ENCODE results near the gene NUP210L. TPM values are rescaled to one million over a fixed set of nuclear protein-coding genes. Genes with fewer than 3 reads are reported as not detected.

NUP210L gene
- total and polyA plus RNA-seq, 2 experiments from 2014 or later = 0.10 TPM; not detected in 1

DNA sequence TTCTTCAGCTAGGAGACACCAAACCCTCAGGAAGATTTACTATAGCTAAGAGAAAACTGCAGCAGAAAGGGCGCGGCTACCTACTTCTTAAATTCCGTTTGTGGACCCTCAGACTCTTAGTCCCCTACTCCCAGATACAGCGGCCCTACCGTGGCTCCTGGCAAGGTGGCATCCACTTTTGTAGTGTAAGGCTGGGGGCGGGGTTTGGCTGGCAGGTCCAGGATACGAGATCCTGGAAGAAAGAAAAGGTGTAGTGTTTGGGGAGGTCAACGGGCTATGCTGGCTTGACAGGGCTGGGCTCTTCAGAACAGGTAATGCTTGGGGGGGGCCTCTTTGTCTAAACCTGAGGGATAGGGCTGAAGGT, 186.9 kb downstream of the NUP210L start:
- H3F3A ChIP-seq (replicated peaks; ENCODE audit: low read depth) = peaks cover 27% of the 10 kb centered on the region; the same call in 1 of the 2 replicates
- peaks cover 4% of the 10 kb centered on the region; the same call in 1 of the 3 replicates for H3K9me3 Mint-ChIP-seq
- peaks cover 28% of the 10 kb centered on the region for H3K4me1 ChIP-seq (ENCODE audit: insufficient read depth)
- no peaks in the 10 kb centered on the region for H3K27me3 ChIP-seq (ENCODE audit: insufficient read depth)
- peaks cover 21% of the 10 kb centered on the region for H3K4me1 Mint-ChIP-seq
- ATAC-seq (peak; percentile 3), DNase-seq (ENCODE audit: low spot score) (peak; percentile 79)
- no peaks in the 10 kb centered on the region; the same call in 1 of the 2 replicates for H3K36me3 ChIP-seq (ENCODE audit: insufficient read depth)
- peak overlapping the region; percentile 81 for H3K4me3 Mint-ChIP-seq
- peaks cover 28% of the 10 kb centered on the region for H3K79me2 ChIP-seq (replicated peaks; ENCODE audit: insufficient read depth)
- peaks cover 35% of the 10 kb centered on the region for H3K36me3 Mint-ChIP-seq (ENCODE audit: low read depth)
- no peaks in the 10 kb centered on the region for H4K20me1 ChIP-seq (replicated peaks; ENCODE audit: insufficient read depth)
- peak overlapping the region; percentile 62 for H3K4me3 ChIP-seq
- H3K27me3 Mint-ChIP-seq (ENCODE audit: insufficient read depth, low read depth, poor library complexity) = peaks cover 17% of the 10 kb centered on the region
- H3K27ac Mint-ChIP-seq = peak overlapping the region; percentile 97
- H3K27ac ChIP-seq (ENCODE audit: low read depth) = peak overlapping the region; percentile 97
- TF ChIP-seq ZNF114 (CRISPR knock-in tag; IDR thresholded peaks at IDR 0.05) (no peak), EZH2phosphoT487 (IDR thresholded peaks at IDR 0.05; ENCODE audit: unreplicated experiment) (no peak), ZNF331 (CRISPR knock-in tag; IDR thresholded peaks at IDR 0.05; ENCODE audit: low read depth) (no peak), JUNB (IDR thresholded peaks at IDR 0.05; ENCODE audit: unreplicated experiment) (no peak), STAT1 (IDR thresholded peaks at IDR 0.05; ENCODE audit: unreplicated experiment) (no peak), CREB1 (CRISPR knock-in tag; IDR thresholded peaks at IDR 0.05; ENCODE audit: low read depth) (no peak), EZH2 (IDR thresholded peaks at IDR 0.05; ENCODE audit: low read depth, unreplicated experiment) (no peak), POLR2AphosphoS5 (IDR thresholded peaks at IDR 0.05; ENCODE audit: low read depth) (no peak), NANOG (IDR thresholded peaks at IDR 0.05; ENCODE audit: borderline replicate concordance) (no peak)
- TF ChIP-seq, protein P1, sequence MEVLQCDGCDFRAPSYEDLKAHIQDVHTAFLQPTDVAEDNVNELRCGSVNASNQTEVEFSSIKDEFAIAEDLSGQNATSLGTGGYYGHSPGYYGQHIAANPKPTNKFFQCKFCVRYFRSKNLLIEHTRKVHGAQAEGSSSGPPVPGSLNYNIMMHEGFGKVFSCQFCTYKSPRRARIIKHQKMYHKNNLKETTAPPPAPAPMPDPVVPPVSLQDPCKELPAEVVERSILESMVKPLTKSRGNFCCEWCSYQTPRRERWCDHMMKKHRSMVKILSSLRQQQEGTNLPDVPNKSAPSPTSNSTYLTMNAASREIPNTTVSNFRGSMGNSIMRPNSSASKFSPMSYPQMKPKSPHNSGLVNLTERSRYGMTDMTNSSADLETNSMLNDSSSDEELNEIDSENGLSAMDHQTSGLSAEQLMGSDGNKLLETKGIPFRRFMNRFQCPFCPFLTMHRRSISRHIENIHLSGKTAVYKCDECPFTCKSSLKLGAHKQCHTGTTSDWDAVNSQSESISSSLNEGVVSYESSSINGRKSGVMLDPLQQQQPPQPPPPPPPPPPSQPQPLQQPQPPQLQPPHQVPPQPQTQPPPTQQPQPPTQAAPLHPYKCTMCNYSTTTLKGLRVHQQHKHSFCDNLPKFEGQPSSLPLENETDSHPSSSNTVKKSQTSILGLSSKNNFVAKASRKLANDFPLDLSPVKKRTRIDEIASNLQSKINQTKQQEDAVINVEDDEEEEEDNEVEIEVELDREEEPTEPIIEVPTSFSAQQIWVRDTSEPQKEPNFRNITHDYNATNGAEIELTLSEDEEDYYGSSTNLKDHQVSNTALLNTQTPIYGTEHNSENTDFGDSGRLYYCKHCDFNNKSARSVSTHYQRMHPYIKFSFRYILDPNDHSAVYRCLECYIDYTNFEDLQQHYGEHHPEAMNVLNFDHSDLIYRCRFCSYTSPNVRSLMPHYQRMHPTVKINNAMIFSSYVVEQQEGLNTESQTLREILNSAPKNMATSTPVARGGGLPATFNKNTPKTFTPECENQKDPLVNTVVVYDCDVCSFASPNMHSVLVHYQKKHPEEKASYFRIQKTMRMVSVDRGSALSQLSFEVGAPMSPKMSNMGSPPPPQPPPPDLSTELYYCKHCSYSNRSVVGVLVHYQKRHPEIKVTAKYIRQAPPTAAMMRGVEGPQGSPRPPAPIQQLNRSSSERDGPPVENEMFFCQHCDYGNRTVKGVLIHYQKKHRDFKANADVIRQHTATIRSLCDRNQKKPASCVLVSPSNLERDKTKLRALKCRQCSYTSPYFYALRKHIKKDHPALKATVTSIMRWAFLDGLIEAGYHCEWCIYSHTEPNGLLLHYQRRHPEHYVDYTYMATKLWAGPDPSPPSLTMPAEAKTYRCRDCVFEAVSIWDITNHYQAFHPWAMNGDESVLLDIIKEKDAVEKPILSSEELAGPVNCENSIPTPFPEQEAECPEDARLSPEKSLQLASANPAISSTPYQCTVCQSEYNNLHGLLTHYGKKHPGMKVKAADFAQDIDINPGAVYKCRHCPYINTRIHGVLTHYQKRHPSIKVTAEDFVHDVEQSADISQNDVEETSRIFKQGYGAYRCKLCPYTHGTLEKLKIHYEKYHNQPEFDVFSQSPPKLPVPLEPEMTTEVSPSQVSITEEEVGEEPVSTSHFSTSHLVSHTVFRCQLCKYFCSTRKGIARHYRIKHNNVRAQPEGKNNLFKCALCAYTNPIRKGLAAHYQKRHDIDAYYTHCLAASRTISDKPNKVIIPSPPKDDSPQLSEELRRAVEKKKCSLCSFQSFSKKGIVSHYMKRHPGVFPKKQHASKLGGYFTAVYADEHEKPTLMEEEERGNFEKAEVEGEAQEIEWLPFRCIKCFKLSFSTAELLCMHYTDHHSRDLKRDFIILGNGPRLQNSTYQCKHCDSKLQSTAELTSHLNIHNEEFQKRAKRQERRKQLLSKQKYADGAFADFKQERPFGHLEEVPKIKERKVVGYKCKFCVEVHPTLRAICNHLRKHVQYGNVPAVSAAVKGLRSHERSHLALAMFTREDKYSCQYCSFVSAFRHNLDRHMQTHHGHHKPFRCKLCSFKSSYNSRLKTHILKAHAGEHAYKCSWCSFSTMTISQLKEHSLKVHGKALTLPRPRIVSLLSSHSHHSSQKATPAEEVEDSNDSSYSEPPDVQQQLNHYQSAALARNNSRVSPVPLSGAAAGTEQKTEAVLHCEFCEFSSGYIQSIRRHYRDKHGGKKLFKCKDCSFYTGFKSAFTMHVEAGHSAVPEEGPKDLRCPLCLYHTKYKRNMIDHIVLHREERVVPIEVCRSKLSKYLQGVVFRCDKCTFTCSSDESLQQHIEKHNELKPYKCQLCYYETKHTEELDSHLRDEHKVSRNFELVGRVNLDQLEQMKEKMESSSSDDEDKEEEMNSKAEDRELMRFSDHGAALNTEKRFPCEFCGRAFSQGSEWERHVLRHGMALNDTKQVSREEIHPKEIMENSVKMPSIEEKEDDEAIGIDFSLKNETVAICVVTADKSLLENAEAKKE (CRISPR knock-in tag; IDR thresholded peaks at IDR 0.05) = no peak
- TF ChIP-seq, protein P2, sequence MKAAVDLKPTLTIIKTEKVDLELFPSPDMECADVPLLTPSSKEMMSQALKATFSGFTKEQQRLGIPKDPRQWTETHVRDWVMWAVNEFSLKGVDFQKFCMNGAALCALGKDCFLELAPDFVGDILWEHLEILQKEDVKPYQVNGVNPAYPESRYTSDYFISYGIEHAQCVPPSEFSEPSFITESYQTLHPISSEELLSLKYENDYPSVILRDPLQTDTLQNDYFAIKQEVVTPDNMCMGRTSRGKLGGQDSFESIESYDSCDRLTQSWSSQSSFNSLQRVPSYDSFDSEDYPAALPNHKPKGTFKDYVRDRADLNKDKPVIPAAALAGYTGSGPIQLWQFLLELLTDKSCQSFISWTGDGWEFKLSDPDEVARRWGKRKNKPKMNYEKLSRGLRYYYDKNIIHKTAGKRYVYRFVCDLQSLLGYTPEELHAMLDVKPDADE (IDR thresholded peaks at IDR 0.05) = no peak
- TF ChIP-seq, protein P3, sequence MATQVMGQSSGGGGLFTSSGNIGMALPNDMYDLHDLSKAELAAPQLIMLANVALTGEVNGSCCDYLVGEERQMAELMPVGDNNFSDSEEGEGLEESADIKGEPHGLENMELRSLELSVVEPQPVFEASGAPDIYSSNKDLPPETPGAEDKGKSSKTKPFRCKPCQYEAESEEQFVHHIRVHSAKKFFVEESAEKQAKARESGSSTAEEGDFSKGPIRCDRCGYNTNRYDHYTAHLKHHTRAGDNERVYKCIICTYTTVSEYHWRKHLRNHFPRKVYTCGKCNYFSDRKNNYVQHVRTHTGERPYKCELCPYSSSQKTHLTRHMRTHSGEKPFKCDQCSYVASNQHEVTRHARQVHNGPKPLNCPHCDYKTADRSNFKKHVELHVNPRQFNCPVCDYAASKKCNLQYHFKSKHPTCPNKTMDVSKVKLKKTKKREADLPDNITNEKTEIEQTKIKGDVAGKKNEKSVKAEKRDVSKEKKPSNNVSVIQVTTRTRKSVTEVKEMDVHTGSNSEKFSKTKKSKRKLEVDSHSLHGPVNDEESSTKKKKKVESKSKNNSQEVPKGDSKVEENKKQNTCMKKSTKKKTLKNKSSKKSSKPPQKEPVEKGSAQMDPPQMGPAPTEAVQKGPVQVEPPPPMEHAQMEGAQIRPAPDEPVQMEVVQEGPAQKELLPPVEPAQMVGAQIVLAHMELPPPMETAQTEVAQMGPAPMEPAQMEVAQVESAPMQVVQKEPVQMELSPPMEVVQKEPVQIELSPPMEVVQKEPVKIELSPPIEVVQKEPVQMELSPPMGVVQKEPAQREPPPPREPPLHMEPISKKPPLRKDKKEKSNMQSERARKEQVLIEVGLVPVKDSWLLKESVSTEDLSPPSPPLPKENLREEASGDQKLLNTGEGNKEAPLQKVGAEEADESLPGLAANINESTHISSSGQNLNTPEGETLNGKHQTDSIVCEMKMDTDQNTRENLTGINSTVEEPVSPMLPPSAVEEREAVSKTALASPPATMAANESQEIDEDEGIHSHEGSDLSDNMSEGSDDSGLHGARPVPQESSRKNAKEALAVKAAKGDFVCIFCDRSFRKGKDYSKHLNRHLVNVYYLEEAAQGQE (IDR thresholded peaks at IDR 0.05; ENCODE audit: unreplicated experiment) = no peak
- TF ChIP-seq, protein P4, sequence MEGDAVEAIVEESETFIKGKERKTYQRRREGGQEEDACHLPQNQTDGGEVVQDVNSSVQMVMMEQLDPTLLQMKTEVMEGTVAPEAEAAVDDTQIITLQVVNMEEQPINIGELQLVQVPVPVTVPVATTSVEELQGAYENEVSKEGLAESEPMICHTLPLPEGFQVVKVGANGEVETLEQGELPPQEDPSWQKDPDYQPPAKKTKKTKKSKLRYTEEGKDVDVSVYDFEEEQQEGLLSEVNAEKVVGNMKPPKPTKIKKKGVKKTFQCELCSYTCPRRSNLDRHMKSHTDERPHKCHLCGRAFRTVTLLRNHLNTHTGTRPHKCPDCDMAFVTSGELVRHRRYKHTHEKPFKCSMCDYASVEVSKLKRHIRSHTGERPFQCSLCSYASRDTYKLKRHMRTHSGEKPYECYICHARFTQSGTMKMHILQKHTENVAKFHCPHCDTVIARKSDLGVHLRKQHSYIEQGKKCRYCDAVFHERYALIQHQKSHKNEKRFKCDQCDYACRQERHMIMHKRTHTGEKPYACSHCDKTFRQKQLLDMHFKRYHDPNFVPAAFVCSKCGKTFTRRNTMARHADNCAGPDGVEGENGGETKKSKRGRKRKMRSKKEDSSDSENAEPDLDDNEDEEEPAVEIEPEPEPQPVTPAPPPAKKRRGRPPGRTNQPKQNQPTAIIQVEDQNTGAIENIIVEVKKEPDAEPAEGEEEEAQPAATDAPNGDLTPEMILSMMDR (conservative IDR thresholded peaks at IDR 0.05; ENCODE audit: low read depth in 2 of 2) = no peak
- H3K9me2 ChIP-seq (ENCODE audit: insufficient read depth) = no peaks in the 10 kb centered on the region
- H2AFZ ChIP-seq = no peak overlapping the region
- peak overlapping the region; percentile 76 for H3K4me2 ChIP-seq
